Measurements from ENCODE around the gene APELA.
"Not testable (repeated sequence)": the region's sequence is repeated elsewhere in the genome, so short reads cannot be mapped to it uniquely, and the experiment has no call there.

DNA sequence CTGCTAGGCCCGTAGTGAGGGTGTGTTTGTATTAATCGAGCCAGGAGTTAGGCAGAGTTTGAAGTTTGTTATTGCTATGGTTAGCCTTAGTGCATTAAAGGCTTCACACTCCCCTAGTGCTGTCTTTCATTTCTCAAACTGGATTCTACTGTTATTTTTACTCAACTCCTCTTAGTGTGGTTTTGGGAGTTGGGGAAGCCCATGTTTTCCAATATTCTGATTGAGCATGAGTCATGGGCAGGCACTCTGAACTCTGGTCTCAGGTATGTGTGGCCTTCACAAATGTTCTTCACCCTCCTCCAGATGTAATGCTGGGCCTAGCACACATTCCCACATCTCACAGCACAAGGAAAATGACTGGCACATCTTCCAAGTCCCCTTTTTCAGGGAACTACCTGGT lies 50.1 kb downstream of the APELA start:
- not testable (repeated sequence) for TF ChIP-seq ZNF384 (IDR thresholded peaks at IDR 0.05); FOXA1 (IDR thresholded peaks at IDR 0.05); ARNT (IDR thresholded peaks at IDR 0.05); BHLHE40 (IDR thresholded peaks at IDR 0.05; ENCODE audit: borderline replicate concordance); FOXM1 (IDR thresholded peaks at IDR 0.05; ENCODE audit: borderline replicate concordance)

Measured in HEK293T (cell line).